Brain pericyte (primary cell): Measurements from ENCODE around the gene SUN5.
"Not testable (repeated sequence)": the region's sequence is repeated elsewhere in the genome, so short reads cannot be mapped to it uniquely, and the experiment has no call there.

ENCODE experiments used
- DNase-seq: peaks from one replicate; pipeline ENCODE4 v3.0.0-alpha.2; 2012; ENCODE audit warnings: low read depth, low spot score

The SUN5 gene

GRCh38 chr20:33004141-33004751, at the start of gene SUN5:
SUN5 (minus strand) TSS chr20:33004433; CDS start chr20:33004340, 93 bp downstream.
- no peak for DNase-seq

- DNase-seq = no peak
These were observed 49.3 kb upstream of the SUN5 start, which contains the start of gene BPIFB3 for GRCh38 chr20:33053291-33054106. BPIFB3 (plus strand) TSS chr20:33053903; CDS start chr20:33055436, 1,533 bp downstream.

- no peak for DNase-seq
These were observed 47.1 kb upstream of the SUN5 start for GRCh38 chr20:33051333-33051732.

GRCh38 chr20:33046412-33046811, 42.2 kb upstream of the SUN5 start:
- no peak for DNase-seq

- DNase-seq = not testable (repeated sequence)
These were observed 41.0 kb upstream of the SUN5 start for GRCh38 chr20:33045129-33045721.

- DNase-seq = no peak
These were observed 39.5 kb upstream of the SUN5 start for GRCh38 chr20:33043731-33044181.

- no peak for DNase-seq
These were observed 38.9 kb upstream of the SUN5 start for GRCh38 chr20:33042983-33043730.

- DNase-seq = no peak
These were observed 38.2 kb upstream of the SUN5 start for GRCh38 chr20:33042430-33042829.

GRCh38 chr20:33038243-33038642, 34.0 kb upstream of the SUN5 start:
- no peak for DNase-seq

GRCh38 chr20:33037456-33037855, 33.2 kb upstream of the SUN5 start:
- no peak for DNase-seq

- DNase-seq = no peak
These were observed 30.8 kb upstream of the SUN5 start for GRCh38 chr20:33034901-33035492.

- no peak for DNase-seq
These were observed 29.9 kb upstream of the SUN5 start for GRCh38 chr20:33034115-33034514.

- DNase-seq = no peak
These were observed 29.1 kb upstream of the SUN5 start for GRCh38 chr20:33033381-33033780.

GRCh38 chr20:33032555-33032954, 28.3 kb upstream of the SUN5 start:
- no peak for DNase-seq

GRCh38 chr20:33031531-33031930, 27.3 kb upstream of the SUN5 start, which contains the start of gene BPIFB6:
BPIFB6 (plus strand) TSS chr20:33031648; CDS start chr20:33031648, 0 bp downstream.
- DNase-seq = no peak

- no peak for DNase-seq
These were observed 26.3 kb upstream of the SUN5 start for GRCh38 chr20:33030569-33030968.

GRCh38 chr20:33030076-33030475, 25.8 kb upstream of the SUN5 start:
- DNase-seq = no peak

- no peak for DNase-seq
These were observed 24.6 kb upstream of the SUN5 start for GRCh38 chr20:33028875-33029274.

GRCh38 chr20:33027769-33028751, 23.8 kb upstream of the SUN5 start:
- DNase-seq = no peak
